ENCODE results near the gene PLAAT5.
A peak's percentile ranks its signal among the peaks of the same experiment; 100 is the strongest.

The PLAAT5 gene

GRCh38 chr11:63491636-63492372, 837 bp upstream of the PLAAT5 start:
- H3K27ac ChIP-seq, result no peak overlapping the region
- no peak for TF ChIP-seq ZFX (IDR thresholded peaks at IDR 0.05)
- TF ChIP-seq CTCF (conservative IDR thresholded peaks at IDR 0.05), result no peak

DNA sequence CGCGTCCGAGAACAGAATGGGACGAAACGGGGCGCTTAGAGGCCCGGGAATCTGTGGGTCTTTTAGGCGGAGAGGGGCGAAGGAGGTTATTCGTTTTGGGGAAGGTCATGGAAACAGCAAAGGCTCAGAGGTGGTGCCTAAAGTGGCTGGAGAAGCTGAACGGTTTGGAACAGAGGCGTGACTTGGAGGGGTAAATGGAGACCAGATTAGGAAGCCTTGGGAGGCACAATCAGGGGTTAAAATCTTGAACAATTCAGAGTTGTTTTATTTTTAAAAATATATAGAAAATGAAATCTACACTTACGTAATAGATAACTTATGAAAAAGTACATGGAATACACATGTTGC, 247 bp upstream of the PLAAT5 start:
- no peak overlapping the region for H3K27ac ChIP-seq
- no peak for TF ChIP-seq CTCF (conservative IDR thresholded peaks at IDR 0.05)
- no peak for TF ChIP-seq ZFX (IDR thresholded peaks at IDR 0.05)

- TF ChIP-seq CTCF (conservative IDR thresholded peaks at IDR 0.05) (no peak), ZFX (IDR thresholded peaks at IDR 0.05) (no peak)
- H3K27ac ChIP-seq, result no peak overlapping the region
Observed at GRCh38 chr11:63489879-63490278, 1.1 kb downstream of the PLAAT5 start.

GRCh38 chr11:63488789-63489188, 2.2 kb downstream of the PLAAT5 start:
- H3K27ac ChIP-seq, result no peak overlapping the region
- TF ChIP-seq CTCF (conservative IDR thresholded peaks at IDR 0.05), result no peak

GRCh38 chr11:63485777-63486176, 5.2 kb downstream of the PLAAT5 start:
- no peak for TF ChIP-seq ZFX (IDR thresholded peaks at IDR 0.05)
- no peak for TF ChIP-seq CTCF (conservative IDR thresholded peaks at IDR 0.05)

GRCh38 chr11:63480039-63480438, 10.9 kb downstream of the PLAAT5 start:
- no peak for TF ChIP-seq ZFX (IDR thresholded peaks at IDR 0.05)
- no peak for TF ChIP-seq CTCF (conservative IDR thresholded peaks at IDR 0.05)
- H3K27ac ChIP-seq, result no peak overlapping the region

More at GRCh38 chr11:63485777-63486176, 5.2 kb downstream of the PLAAT5 start:
- H3K27ac ChIP-seq, result no peak overlapping the region

- H3K27ac ChIP-seq, result no peak overlapping the region
- TF ChIP-seq ZFX (IDR thresholded peaks at IDR 0.05) (no peak), CTCF (conservative IDR thresholded peaks at IDR 0.05) (peak; percentile 96)
Observed at GRCh38 chr11:63478896-63479295, 12.1 kb downstream of the PLAAT5 start.

Data from C4-2B (cell line).